Cerebellar nuclear complex (tissue), 1 donor: Measurements from ENCODE around the gene TMPRSS11F.
"Not testable (repeated sequence)": the region's sequence is repeated elsewhere in the genome, so short reads cannot be mapped to it uniquely, and the experiment has no call there.

Experiments used
- DNase-seq, 2 experiments: peaks; one replicate each; lab custom pipeline; 2025; lab: John Stamatoyannopoulos, UW

TMPRSS11F gene

GRCh38 chr4:68129793-68130192 lies at the start of gene TMPRSS11F:
TMPRSS11F (minus strand) TSS chr4:68129869; CDS start chr4:68129820, 49 bp downstream.
- no peak for DNase-seq

GRCh38 chr4:68176904-68177303 lies 47.2 kb upstream of the TMPRSS11F start:
- no peak for DNase-seq

DNA sequence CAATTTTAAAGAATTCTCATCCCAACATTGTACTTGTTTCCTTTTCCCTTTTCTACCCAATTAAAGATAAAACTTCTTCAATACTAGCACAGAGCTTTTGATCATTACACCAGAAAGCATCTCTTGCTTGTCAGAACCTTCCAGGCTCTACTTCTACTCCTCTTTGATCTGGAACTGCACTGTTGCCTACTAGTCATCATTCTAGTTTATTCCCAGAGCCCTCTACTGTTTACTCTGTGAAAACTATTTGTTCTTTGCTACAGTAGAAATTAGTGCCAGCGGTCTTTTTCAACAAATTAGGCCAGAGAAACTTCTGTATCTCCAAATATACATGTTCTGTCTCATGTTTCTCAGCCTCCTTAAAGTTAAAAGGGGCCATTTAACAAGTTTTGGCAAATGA lies 46.8 kb upstream of the TMPRSS11F start:
- DNase-seq, result no peak

GRCh38 chr4:68175562-68176155 lies 46.0 kb upstream of the TMPRSS11F start:
- DNase-seq, result peak in 1 of 2 experiments; percentile 6

GRCh38 chr4:68174389-68174788 lies 44.7 kb upstream of the TMPRSS11F start:
- DNase-seq, result not testable (repeated sequence)

- DNase-seq, result not testable (repeated sequence)
Measured at GRCh38 chr4:68172147-68172546, 42.5 kb upstream of the TMPRSS11F start.

DNA sequence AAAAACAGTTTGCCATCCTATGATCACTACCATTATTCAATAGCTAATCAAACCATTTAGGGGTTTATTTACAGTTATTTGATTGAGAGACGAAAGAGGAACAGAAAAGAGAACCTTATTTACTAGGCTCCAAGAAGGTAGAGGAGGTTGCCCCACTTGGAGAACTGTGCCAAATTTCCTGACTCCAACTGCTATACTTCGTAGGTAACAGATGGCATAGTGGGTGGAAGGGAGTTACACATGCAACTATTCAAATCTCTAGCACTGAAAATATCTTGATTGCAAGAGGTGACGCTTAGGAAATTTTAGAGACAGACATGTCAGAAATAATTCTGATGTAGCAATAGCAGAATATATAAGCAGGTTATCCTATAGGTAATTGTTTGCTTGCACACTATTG lies 38.0 kb upstream of the TMPRSS11F start:
- DNase-seq, result peak in 1 of 2 experiments; percentile 57

DNA sequence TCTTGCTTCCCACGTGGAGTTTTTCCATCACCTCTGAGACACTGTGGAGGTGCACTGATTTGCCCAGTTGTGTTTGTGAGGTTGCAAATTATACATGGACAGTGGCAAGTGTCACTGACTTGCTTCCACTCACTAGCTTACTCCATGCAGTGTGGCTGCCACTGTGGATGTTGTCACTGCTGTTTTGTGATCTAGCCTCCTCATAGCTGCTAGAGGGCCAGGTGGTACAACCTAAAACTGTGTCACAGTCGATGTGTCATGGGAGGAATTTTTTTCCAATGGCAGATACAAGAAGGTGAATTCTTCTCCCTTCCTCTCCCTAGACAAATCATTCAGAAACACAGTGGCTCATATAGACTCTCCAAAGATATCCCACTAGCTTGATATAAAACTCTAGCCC lies 37.5 kb upstream of the TMPRSS11F start:
- DNase-seq, result no peak

DNA sequence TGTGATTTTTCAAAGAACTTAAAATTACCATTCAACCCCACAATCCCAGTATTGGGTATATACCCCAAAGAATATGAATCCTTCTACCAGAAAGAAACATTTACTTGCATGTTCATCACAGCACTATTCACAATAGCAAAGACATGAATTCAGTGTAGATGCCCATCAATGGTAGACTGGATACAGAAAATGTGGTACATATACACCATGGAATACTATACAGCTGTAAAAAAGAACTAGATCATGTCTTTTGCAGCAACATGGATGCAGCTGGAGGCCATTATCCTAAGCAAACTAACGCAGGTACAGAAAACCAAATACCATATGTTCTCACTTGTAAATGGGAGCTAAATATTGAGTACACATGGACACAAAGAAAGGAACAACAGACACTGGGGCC lies 34.1 kb upstream of the TMPRSS11F start:
- no peak for DNase-seq

- DNase-seq, result no peak
Measured at GRCh38 chr4:68162196-68162595, 32.5 kb upstream of the TMPRSS11F start.

GRCh38 chr4:68152411-68152810 lies 22.7 kb upstream of the TMPRSS11F start:
- DNase-seq, result no peak

- no peak for DNase-seq
Measured at GRCh38 chr4:68148800-68149685, 19.4 kb upstream of the TMPRSS11F start.

GRCh38 chr4:68147079-68147478 lies 17.4 kb upstream of the TMPRSS11F start:
- DNase-seq, result no peak

- DNase-seq, result no peak
Measured at GRCh38 chr4:68145261-68145660, 15.6 kb upstream of the TMPRSS11F start.

GRCh38 chr4:68141852-68142251 lies 12.2 kb upstream of the TMPRSS11F start:
- no peak for DNase-seq

- no peak for DNase-seq
Measured at GRCh38 chr4:68132342-68132741, 2.7 kb upstream of the TMPRSS11F start.

DNA sequence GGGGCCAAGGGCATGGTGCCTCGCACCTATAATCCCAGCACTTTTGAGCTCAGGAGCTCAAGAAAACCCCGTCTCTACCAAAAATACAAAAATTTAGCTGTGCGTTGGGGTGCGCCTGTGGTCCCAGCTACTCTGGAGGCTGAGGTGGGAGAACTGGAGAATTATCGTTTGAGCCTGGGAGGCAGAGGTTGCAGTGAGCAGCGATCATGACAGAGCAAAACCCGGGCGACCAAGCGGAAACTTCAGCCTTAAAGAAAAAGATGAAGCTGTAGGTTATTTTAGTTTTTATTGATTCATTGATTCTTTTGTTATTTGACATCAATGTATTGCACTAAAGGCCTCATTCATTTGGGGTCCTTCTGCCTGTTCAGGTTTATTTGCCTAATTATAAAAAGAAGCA lies 5.4 kb downstream of the TMPRSS11F start:
- no peak for DNase-seq

- DNase-seq, result no peak
Measured at GRCh38 chr4:68123525-68123924, 6.1 kb downstream of the TMPRSS11F start.

- DNase-seq, result no peak
Measured at GRCh38 chr4:68119921-68120320, 9.7 kb downstream of the TMPRSS11F start.

GRCh38 chr4:68110441-68110840 lies 19.2 kb downstream of the TMPRSS11F start:
- no peak for DNase-seq

DNA sequence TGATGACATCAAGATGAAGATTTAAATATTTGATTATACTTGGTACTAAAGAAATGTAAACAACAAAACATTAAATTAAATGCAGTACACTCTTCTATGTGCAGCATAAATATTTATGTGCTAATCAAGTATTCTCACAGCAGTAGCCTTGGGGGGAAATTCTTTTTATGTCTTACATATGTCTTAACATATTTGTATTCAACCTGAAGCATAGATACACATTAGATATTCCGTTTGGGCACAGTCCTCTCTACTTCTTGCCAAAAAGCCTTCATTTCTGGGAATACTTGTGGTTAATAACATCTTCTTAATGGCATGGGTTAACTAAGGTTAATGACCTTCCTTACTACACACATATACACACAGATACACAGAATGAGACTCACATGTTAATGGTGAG lies 19.8 kb downstream of the TMPRSS11F start:
- no peak for DNase-seq

- no peak for DNase-seq
Measured at GRCh38 chr4:68082758-68083157, 46.9 kb downstream of the TMPRSS11F start.

GRCh38 chr4:68079928-68080327 lies 49.7 kb downstream of the TMPRSS11F start:
- no peak for DNase-seq
